ENCODE results near the gene SCARF1.
"Not testable (repeated sequence)": the region's sequence is repeated elsewhere in the genome, so short reads cannot be mapped to it uniquely, and the experiment has no call there.

The SCARF1 gene

GRCh38 chr17:1645207-1646171 lies at the start of gene SCARF1:
TSS of gene SCARF1 (minus strand) at chr17:1645732. CDS start at chr17:1645697, 35 bp downstream.
- Histone ChIP-seq H3K4me1 (ENCODE audit: insufficient read depth, low read length) (peaks cover 25% of the 10 kb centered on the region), H3K36me3 (ENCODE audit: insufficient read depth, low read length) (peaks cover 6% of the 10 kb centered on the region), H3K9ac (ENCODE audit: low read length) (no peak within 1 kb of the TSS), H3K4me3 (ENCODE audit: low read depth in 1 of 2, low read length in 2 of 2) (peak within 1 kb of the TSS in 1 of 2 donors; percentile 9), H3K9me3 (ENCODE audit: low read length) (no peaks in the 10 kb centered on the region), H3K27ac (ENCODE audit: low read depth, low read length) (no peak within 1 kb of the TSS), H3K27me3 (ENCODE audit: control insufficient read depth in 1 of 2, insufficient read depth in 2 of 2, low read length in 2 of 2) (no peaks in the 10 kb centered on the region)

GRCh38 chr17:1693339-1693738 lies 47.8 kb upstream of the SCARF1 start:
- Histone ChIP-seq H3K27me3 (ENCODE audit: control insufficient read depth in 1 of 2, insufficient read depth in 2 of 2, low read length in 2 of 2) (no peaks in the 10 kb centered on the region), H3K36me3 (ENCODE audit: insufficient read depth, low read length) (no peaks in the 10 kb centered on the region), H3K9ac (ENCODE audit: low read length) (no peak overlapping the region), H3K4me1 (ENCODE audit: insufficient read depth, low read length) (no peaks in the 10 kb centered on the region), H3K9me3 (ENCODE audit: low read length) (no peaks in the 10 kb centered on the region), H3K27ac (ENCODE audit: low read depth, low read length) (no peak overlapping the region), H3K4me3 (ENCODE audit: low read depth in 1 of 2, low read length in 2 of 2) (no peak overlapping the region)

- H3K4me3 ChIP-seq (ENCODE audit: low read depth in 1 of 2, low read length in 2 of 2): no peak overlapping the region
- H3K9me3 ChIP-seq (ENCODE audit: low read length): no peaks in the 10 kb centered on the region
- no peak overlapping the region for H3K9ac ChIP-seq (ENCODE audit: low read length)
- H3K27ac ChIP-seq (ENCODE audit: low read depth, low read length): no peak overlapping the region
- H3K27me3 ChIP-seq (ENCODE audit: control insufficient read depth in 1 of 2, insufficient read depth in 2 of 2, low read length in 2 of 2): no peaks in the 10 kb centered on the region
- H3K36me3 ChIP-seq (ENCODE audit: insufficient read depth, low read length): no peaks in the 10 kb centered on the region
- no peaks in the 10 kb centered on the region for H3K4me1 ChIP-seq (ENCODE audit: insufficient read depth, low read length)
Observed at GRCh38 chr17:1690544-1691221, 45.2 kb upstream of the SCARF1 start.

- H3K36me3 ChIP-seq (ENCODE audit: insufficient read depth, low read length); H3K9ac ChIP-seq (ENCODE audit: low read length); H3K27me3 ChIP-seq (ENCODE audit: control insufficient read depth in 1 of 2, insufficient read depth in 2 of 2, low read length in 2 of 2); H3K4me3 ChIP-seq (ENCODE audit: low read depth in 1 of 2, low read length in 2 of 2); H3K27ac ChIP-seq (ENCODE audit: low read depth, low read length); H3K4me1 ChIP-seq (ENCODE audit: insufficient read depth, low read length); H3K9me3 ChIP-seq (ENCODE audit: low read length): not testable (repeated sequence)
Observed at GRCh38 chr17:1688405-1688804, 42.9 kb upstream of the SCARF1 start.

GRCh38 chr17:1686086-1686485 lies 40.6 kb upstream of the SCARF1 start:
- Histone ChIP-seq H3K36me3 (ENCODE audit: insufficient read depth, low read length) (peaks cover 24% of the 10 kb centered on the region), H3K4me3 (ENCODE audit: low read depth in 1 of 2, low read length in 2 of 2) (no peak overlapping the region), H3K27ac (ENCODE audit: low read depth, low read length) (no peak overlapping the region), H3K9me3 (ENCODE audit: low read length) (no peaks in the 10 kb centered on the region), H3K27me3 (ENCODE audit: control insufficient read depth in 1 of 2, insufficient read depth in 2 of 2, low read length in 2 of 2) (no peaks in the 10 kb centered on the region), H3K9ac (ENCODE audit: low read length) (no peak overlapping the region), H3K4me1 (ENCODE audit: insufficient read depth, low read length) (peaks cover 21% of the 10 kb centered on the region)

- H3K27me3 ChIP-seq (ENCODE audit: control insufficient read depth in 1 of 2, insufficient read depth in 2 of 2, low read length in 2 of 2): no peaks in the 10 kb centered on the region
- peaks cover 21% of the 10 kb centered on the region for H3K4me1 ChIP-seq (ENCODE audit: insufficient read depth, low read length)
- peak within 1 kb of the TSS; percentile 49 to 95 for H3K4me3 ChIP-seq (ENCODE audit: low read depth in 1 of 2, low read length in 2 of 2)
- H3K36me3 ChIP-seq (ENCODE audit: insufficient read depth, low read length): peaks cover 39% of the 10 kb centered on the region
- H3K9me3 ChIP-seq (ENCODE audit: low read length): no peaks in the 10 kb centered on the region
- H3K9ac ChIP-seq (ENCODE audit: low read length): peak within 1 kb of the TSS; percentile 88
- H3K27ac ChIP-seq (ENCODE audit: low read depth, low read length): peak within 1 kb of the TSS; percentile 88
Observed at GRCh38 chr17:1684378-1685189, 39.1 kb upstream of the SCARF1 start, which contains the start of gene PRPF8. TSS of gene PRPF8 (minus strand) at chr17:1684867. CDS start at chr17:1684571, 296 bp downstream.

GRCh38 chr17:1683459-1683858 lies 37.9 kb upstream of the SCARF1 start:
- peak overlapping the region; percentile 88 for H3K9ac ChIP-seq (ENCODE audit: low read length)

GRCh38 chr17:1676401-1676800 lies 30.9 kb upstream of the SCARF1 start:
- Histone ChIP-seq H3K4me1 (ENCODE audit: insufficient read depth, low read length) (no peaks in the 10 kb centered on the region), H3K27ac (ENCODE audit: low read depth, low read length) (no peak overlapping the region), H3K36me3 (ENCODE audit: insufficient read depth, low read length) (peaks cover 88% of the 10 kb centered on the region), H3K9me3 (ENCODE audit: low read length) (no peaks in the 10 kb centered on the region), H3K27me3 (ENCODE audit: control insufficient read depth in 1 of 2, insufficient read depth in 2 of 2, low read length in 2 of 2) (no peaks in the 10 kb centered on the region), H3K4me3 (ENCODE audit: low read depth in 1 of 2, low read length in 2 of 2) (no peak overlapping the region), H3K9ac (ENCODE audit: low read length) (no peak overlapping the region)

More at GRCh38 chr17:1683459-1683858, 37.9 kb upstream of the SCARF1 start:
- no peaks in the 10 kb centered on the region for H3K27me3 ChIP-seq (ENCODE audit: control insufficient read depth in 1 of 2, insufficient read depth in 2 of 2, low read length in 2 of 2)
- peaks cover 50% of the 10 kb centered on the region for H3K36me3 ChIP-seq (ENCODE audit: insufficient read depth, low read length)
- peaks cover 21% of the 10 kb centered on the region for H3K4me1 ChIP-seq (ENCODE audit: insufficient read depth, low read length)
- H3K4me3 ChIP-seq (ENCODE audit: low read depth in 1 of 2, low read length in 2 of 2): peak overlapping the region; percentile 49 to 95
- H3K27ac ChIP-seq (ENCODE audit: low read depth, low read length): peak overlapping the region; percentile 88
- no peaks in the 10 kb centered on the region for H3K9me3 ChIP-seq (ENCODE audit: low read length)

- H3K27ac ChIP-seq (ENCODE audit: low read depth, low read length): no peak overlapping the region
- no peaks in the 10 kb centered on the region for H3K27me3 ChIP-seq (ENCODE audit: control insufficient read depth in 1 of 2, insufficient read depth in 2 of 2, low read length in 2 of 2)
- H3K4me3 ChIP-seq (ENCODE audit: low read depth in 1 of 2, low read length in 2 of 2): no peak overlapping the region
- peaks cover 82% of the 10 kb centered on the region for H3K36me3 ChIP-seq (ENCODE audit: insufficient read depth, low read length)
- peaks cover 10% of the 10 kb centered on the region for H3K4me1 ChIP-seq (ENCODE audit: insufficient read depth, low read length)
- H3K9ac ChIP-seq (ENCODE audit: low read length): no peak overlapping the region
- H3K9me3 ChIP-seq (ENCODE audit: low read length): no peaks in the 10 kb centered on the region
Observed at GRCh38 chr17:1673041-1673785, 27.7 kb upstream of the SCARF1 start.

GRCh38 chr17:1663934-1664333 lies 18.4 kb upstream of the SCARF1 start:
- H3K9ac ChIP-seq (ENCODE audit: low read length); H3K9me3 ChIP-seq (ENCODE audit: low read length); H3K4me1 ChIP-seq (ENCODE audit: insufficient read depth, low read length); H3K27me3 ChIP-seq (ENCODE audit: control insufficient read depth in 1 of 2, insufficient read depth in 2 of 2, low read length in 2 of 2); H3K27ac ChIP-seq (ENCODE audit: low read depth, low read length); H3K4me3 ChIP-seq (ENCODE audit: low read depth in 1 of 2, low read length in 2 of 2): not testable (repeated sequence)
- peaks cover 59% of the 10 kb centered on the region for H3K36me3 ChIP-seq (ENCODE audit: insufficient read depth, low read length)

Measured in muscle layer of colon (tissue), 2 donors.